Measurements from ENCODE around the gene KRT2. TPM values are rescaled to one million over a fixed set of nuclear protein-coding genes. Genes with fewer than 3 reads are reported as not detected.

Gene KRT2
- total RNA-seq, 1 donor from 2014 or later, result not detected

DNA sequence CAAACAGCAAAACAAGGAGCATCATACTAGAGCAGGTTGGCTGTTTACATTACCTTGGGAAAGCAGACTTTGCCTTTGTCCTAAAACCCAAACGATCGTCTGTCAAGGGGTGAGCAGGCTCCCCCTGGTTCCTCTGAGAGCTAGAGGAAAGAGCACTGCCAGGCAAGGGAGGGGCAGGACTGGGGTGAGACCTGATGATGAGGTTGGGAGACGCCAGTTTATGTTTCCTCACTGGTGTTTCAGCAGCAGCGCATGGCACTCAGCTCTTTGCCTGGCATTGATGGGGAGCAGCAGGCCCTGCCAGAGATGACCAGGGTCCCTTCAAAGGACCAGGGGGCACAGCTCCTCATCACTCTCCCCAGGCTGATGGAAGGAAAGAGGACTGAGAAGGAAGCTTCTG is 7.9 kb upstream of the KRT2 start:
- H3K9ac ChIP-seq (ENCODE audit: low read depth in 1 of 3, low read length in 3 of 3), result no peak overlapping the region
- H3K27ac ChIP-seq (ENCODE audit: low read depth, low read length), result no peak overlapping the region
- H3K36me3 ChIP-seq (ENCODE audit: control insufficient read depth in 3 of 3, insufficient read depth in 3 of 3, low read length in 3 of 3), result no peaks in the 10 kb centered on the region
- H3K4me3 ChIP-seq (ENCODE audit: low read length in 3 of 3), result no peak overlapping the region
- H3K4me1 ChIP-seq (ENCODE audit: control insufficient read depth in 3 of 3, insufficient read depth in 3 of 3, low read length in 3 of 3), result no peaks in the 10 kb centered on the region
- peaks cover 14 to 35% (median 26%) of the 10 kb centered on the region in 3 donors for H3K27me3 ChIP-seq (ENCODE audit: control insufficient read depth in 3 of 3, insufficient read depth in 3 of 3, low read length in 3 of 3)
- H3K9me3 ChIP-seq (ENCODE audit: control insufficient read depth in 3 of 3, low read length in 3 of 3), result no peaks in the 10 kb centered on the region

DNA sequence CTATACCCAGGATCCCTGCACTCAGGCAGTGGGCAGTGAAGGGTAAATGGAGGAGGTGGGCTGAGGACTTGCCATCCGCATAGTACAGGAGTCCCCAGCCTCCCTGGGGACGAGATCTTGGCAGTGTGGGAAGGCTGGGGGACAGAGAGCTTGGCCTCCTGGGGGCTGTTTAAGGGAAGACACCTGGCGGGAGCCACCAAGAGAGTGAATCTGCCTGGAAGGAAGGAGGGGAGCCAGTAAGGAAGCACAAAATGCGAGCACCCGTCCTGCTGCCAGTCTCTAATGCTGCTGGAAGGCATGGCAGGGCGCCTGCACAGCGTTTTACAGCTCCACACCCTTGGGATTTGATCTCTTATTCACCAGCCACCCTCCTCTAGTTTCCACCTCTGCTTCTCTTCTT is 7.4 kb upstream of the KRT2 start:
- no peaks in the 10 kb centered on the region for H3K36me3 ChIP-seq (ENCODE audit: control insufficient read depth in 3 of 3, insufficient read depth in 3 of 3, low read length in 3 of 3)
- H3K27ac ChIP-seq (ENCODE audit: low read depth, low read length), result no peak overlapping the region
- H3K4me1 ChIP-seq (ENCODE audit: control insufficient read depth in 3 of 3, insufficient read depth in 3 of 3, low read length in 3 of 3), result no peaks in the 10 kb centered on the region
- no peak overlapping the region for H3K9ac ChIP-seq (ENCODE audit: low read depth in 1 of 3, low read length in 3 of 3)
- H3K27me3 ChIP-seq (ENCODE audit: control insufficient read depth in 3 of 3, insufficient read depth in 3 of 3, low read length in 3 of 3), result peaks cover 14 to 40% (median 26%) of the 10 kb centered on the region in 3 donors
- no peaks in the 10 kb centered on the region for H3K9me3 ChIP-seq (ENCODE audit: control insufficient read depth in 3 of 3, low read length in 3 of 3)
- H3K4me3 ChIP-seq (ENCODE audit: low read length in 3 of 3), result no peak overlapping the region

DNA sequence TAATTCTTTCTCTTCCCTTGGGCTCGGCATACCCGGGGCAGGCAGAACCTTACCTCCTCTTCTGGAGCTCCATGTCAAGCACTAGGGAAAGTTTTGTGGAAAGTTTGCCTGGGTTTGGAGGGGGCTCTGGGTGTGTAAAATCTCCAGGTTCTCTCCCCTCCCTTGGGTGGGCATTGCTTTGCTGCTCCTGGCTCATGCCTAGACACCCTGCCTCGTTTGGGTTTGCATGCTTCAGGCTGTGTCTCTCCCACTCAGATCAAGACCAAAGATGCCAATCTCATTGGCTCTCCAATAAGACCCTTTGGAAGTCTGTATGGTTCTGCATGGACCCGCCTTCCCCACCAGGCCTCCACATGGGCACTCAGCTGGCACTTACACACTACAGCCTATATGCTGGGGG is 6.2 kb upstream of the KRT2 start:
- Histone ChIP-seq H3K9ac (ENCODE audit: low read depth in 1 of 3, low read length in 3 of 3) (no peak overlapping the region), H3K27ac (ENCODE audit: low read depth, low read length) (no peak overlapping the region)

DNA sequence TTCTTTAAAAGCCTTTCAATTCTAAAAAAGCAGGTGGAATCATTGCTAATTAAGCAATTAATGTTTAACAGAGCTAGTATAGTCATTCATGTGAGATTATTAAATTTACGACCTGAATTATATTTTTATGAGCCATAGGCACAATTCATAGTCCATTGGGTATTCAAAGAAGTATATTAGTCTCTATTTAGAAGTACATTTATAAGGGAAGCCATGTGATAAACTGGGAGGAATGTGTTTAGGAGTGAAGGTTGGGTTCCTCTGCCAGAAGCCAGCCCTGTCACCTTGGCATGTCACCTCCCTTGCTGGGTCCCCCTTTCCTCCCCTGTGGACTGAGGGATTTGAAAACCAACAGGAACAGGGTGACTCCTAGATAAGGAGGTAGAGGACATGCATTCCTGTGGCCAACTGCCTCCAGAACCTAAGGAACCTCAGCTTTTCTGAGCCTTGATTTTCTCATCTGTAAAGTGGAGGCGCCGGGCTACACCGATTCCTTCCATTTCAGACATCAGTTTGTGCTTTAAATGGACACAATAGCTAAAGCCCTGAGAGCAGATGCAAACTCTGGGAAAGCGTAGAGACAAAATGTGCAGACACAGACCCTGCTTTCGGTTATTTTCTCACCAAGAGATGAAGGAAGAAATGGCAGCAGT is 5.4 kb upstream of the KRT2 start:
- Histone ChIP-seq H3K27me3 (ENCODE audit: control insufficient read depth in 3 of 3, insufficient read depth in 3 of 3, low read length in 3 of 3) (peaks cover 9 to 52% (median 20%) of the 10 kb centered on the region in 3 donors), H3K9me3 (ENCODE audit: control insufficient read depth in 3 of 3, low read length in 3 of 3) (no peaks in the 10 kb centered on the region), H3K4me3 (ENCODE audit: low read length in 3 of 3) (no peak overlapping the region), H3K9ac (ENCODE audit: low read depth in 1 of 3, low read length in 3 of 3) (no peak overlapping the region), H3K36me3 (ENCODE audit: control insufficient read depth in 3 of 3, insufficient read depth in 3 of 3, low read length in 3 of 3) (no peaks in the 10 kb centered on the region), H3K27ac (ENCODE audit: low read depth, low read length) (no peak overlapping the region), H3K4me1 (ENCODE audit: control insufficient read depth in 3 of 3, insufficient read depth in 3 of 3, low read length in 3 of 3) (no peaks in the 10 kb centered on the region)

More for the DNA sequence above, 6.2 kb upstream of the KRT2 start:
- no peaks in the 10 kb centered on the region for H3K4me1 ChIP-seq (ENCODE audit: control insufficient read depth in 3 of 3, insufficient read depth in 3 of 3, low read length in 3 of 3)
- peaks cover 9 to 44% (median 19%) of the 10 kb centered on the region in 3 donors for H3K27me3 ChIP-seq (ENCODE audit: control insufficient read depth in 3 of 3, insufficient read depth in 3 of 3, low read length in 3 of 3)
- no peak overlapping the region for H3K4me3 ChIP-seq (ENCODE audit: low read length in 3 of 3)
- no peaks in the 10 kb centered on the region for H3K36me3 ChIP-seq (ENCODE audit: control insufficient read depth in 3 of 3, insufficient read depth in 3 of 3, low read length in 3 of 3)
- H3K9me3 ChIP-seq (ENCODE audit: control insufficient read depth in 3 of 3, low read length in 3 of 3), result no peaks in the 10 kb centered on the region

DNA sequence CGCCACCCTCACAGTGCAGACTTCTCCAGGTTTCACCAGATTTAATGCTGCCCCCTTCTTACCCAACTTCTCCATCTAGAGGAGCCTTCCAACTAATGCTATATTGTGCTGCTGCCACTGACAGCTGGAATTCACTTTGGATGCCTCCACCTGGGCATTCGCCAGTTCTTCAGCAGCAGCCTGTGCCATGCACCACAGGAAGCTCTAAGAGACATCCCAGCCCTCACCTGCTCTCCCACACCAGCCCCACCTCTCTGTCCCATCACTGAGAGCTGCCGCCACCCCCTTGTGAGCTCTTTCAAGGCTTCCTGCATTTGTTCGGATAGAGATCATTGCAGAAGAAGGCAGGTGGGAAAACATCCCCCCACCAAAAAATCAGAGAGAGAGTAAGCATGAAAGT is 4.6 kb upstream of the KRT2 start:
- no peak overlapping the region for H3K27ac ChIP-seq (ENCODE audit: low read depth, low read length)
- H3K4me1 ChIP-seq (ENCODE audit: control insufficient read depth in 3 of 3, insufficient read depth in 3 of 3, low read length in 3 of 3), result no peaks in the 10 kb centered on the region
- peaks cover 9 to 59% (median 24%) of the 10 kb centered on the region in 3 donors for H3K27me3 ChIP-seq (ENCODE audit: control insufficient read depth in 3 of 3, insufficient read depth in 3 of 3, low read length in 3 of 3)
- H3K36me3 ChIP-seq (ENCODE audit: control insufficient read depth in 3 of 3, insufficient read depth in 3 of 3, low read length in 3 of 3), result no peaks in the 10 kb centered on the region
- H3K4me3 ChIP-seq (ENCODE audit: low read length in 3 of 3), result no peak overlapping the region
- no peak overlapping the region for H3K9ac ChIP-seq (ENCODE audit: low read depth in 1 of 3, low read length in 3 of 3)
- no peaks in the 10 kb centered on the region for H3K9me3 ChIP-seq (ENCODE audit: control insufficient read depth in 3 of 3, low read length in 3 of 3)

DNA sequence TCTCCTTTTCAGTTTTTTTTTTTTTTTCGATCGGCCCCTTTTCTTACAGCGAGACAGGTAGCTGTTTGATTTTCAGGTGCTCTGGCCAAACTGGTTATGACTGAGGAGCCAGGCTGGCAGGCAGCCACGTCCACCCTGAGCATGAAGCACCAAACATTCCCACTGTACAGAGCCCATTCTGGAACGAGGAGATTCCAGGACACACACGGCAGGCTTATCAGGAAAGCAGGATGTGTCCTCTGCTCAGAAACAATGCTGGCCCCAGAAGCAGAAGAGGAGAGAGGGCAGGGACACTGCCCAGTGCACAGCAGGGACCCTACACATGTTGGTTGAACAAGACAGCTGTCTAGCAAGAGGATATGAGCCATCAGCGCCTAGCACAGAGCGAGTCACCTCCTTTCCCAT is 3.7 kb upstream of the KRT2 start:
- Histone ChIP-seq H3K4me3 (ENCODE audit: low read length in 3 of 3) (no peak overlapping the region), H3K27ac (ENCODE audit: low read depth, low read length) (no peak overlapping the region), H3K9ac (ENCODE audit: low read depth in 1 of 3, low read length in 3 of 3) (no peak overlapping the region), H3K4me1 (ENCODE audit: control insufficient read depth in 3 of 3, insufficient read depth in 3 of 3, low read length in 3 of 3) (no peaks in the 10 kb centered on the region), H3K27me3 (ENCODE audit: control insufficient read depth in 3 of 3, insufficient read depth in 3 of 3, low read length in 3 of 3) (peaks cover 9 to 59% (median 25%) of the 10 kb centered on the region in 3 donors), H3K9me3 (ENCODE audit: control insufficient read depth in 3 of 3, low read length in 3 of 3) (no peaks in the 10 kb centered on the region), H3K36me3 (ENCODE audit: control insufficient read depth in 3 of 3, insufficient read depth in 3 of 3, low read length in 3 of 3) (no peaks in the 10 kb centered on the region)

DNA sequence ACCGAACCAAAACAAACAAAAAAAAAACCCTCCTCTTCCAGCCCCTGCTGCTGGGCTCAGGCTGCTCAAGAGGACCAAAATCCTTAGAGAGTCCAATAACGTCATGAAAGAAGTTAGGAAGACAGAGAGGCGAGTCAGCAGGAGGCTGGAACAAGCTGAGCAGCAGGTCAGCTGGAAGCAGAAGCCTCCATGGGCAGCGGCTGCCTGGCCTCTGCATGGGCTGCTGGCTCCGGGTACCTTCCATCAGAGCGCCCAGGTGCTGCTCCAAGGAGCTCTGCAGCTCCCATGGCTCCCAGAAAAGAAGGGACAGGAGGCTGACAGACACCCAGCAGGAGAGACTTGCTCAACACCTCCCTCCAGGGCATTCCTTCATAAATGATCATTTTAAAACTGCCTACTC is 3.2 kb upstream of the KRT2 start:
- Histone ChIP-seq H3K9ac (ENCODE audit: low read depth in 1 of 3, low read length in 3 of 3) (no peak overlapping the region), H3K27ac (ENCODE audit: low read depth, low read length) (no peak overlapping the region), H3K27me3 (ENCODE audit: control insufficient read depth in 3 of 3, insufficient read depth in 3 of 3, low read length in 3 of 3) (peaks cover 9 to 59% (median 30%) of the 10 kb centered on the region in 3 donors), H3K36me3 (ENCODE audit: control insufficient read depth in 3 of 3, insufficient read depth in 3 of 3, low read length in 3 of 3) (no peaks in the 10 kb centered on the region), H3K4me1 (ENCODE audit: control insufficient read depth in 3 of 3, insufficient read depth in 3 of 3, low read length in 3 of 3) (peaks cover 0 to 4% (median 3%) of the 10 kb centered on the region in 3 donors), H3K4me3 (ENCODE audit: low read length in 3 of 3) (no peak overlapping the region), H3K9me3 (ENCODE audit: control insufficient read depth in 3 of 3, low read length in 3 of 3) (no peaks in the 10 kb centered on the region)

DNA sequence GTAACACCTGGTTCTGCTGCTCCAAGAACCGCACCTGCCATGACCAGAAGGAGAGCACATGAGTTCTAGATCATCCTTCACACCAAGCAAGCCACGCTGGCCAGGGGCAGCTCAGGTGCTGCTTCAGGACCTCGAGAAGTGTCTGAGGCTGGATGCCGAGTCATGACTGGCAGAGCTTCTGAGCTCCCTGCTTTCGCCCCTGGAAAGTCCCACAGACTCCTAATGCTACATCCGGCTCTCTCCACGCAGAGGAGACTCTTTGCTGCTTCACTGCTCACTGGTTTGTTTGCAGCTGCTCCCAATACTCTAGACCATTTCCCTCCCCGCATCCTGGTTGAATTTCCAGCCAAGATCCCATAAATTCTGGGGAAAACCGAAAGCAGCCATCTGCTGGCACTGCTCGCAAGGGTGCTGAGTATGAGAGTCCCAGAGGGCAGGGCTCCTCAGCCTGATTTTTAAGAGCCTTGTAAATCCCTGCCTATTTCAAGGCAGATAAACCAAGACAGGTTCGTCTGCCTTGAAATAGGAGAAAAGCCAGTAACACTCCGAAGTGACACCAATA is 1.4 kb downstream of the KRT2 start:
- H3K27ac ChIP-seq (ENCODE audit: low read depth, low read length), result no peak overlapping the region
- H3K9me3 ChIP-seq (ENCODE audit: control insufficient read depth in 3 of 3, low read length in 3 of 3), result no peaks in the 10 kb centered on the region
- no peak overlapping the region for H3K4me3 ChIP-seq (ENCODE audit: low read length in 3 of 3)
- peaks cover 4 to 27% (median 21%) of the 10 kb centered on the region in 3 donors for H3K27me3 ChIP-seq (ENCODE audit: control insufficient read depth in 3 of 3, insufficient read depth in 3 of 3, low read length in 3 of 3)
- no peaks in the 10 kb centered on the region for H3K36me3 ChIP-seq (ENCODE audit: control insufficient read depth in 3 of 3, insufficient read depth in 3 of 3, low read length in 3 of 3)
- H3K4me1 ChIP-seq (ENCODE audit: control insufficient read depth in 3 of 3, insufficient read depth in 3 of 3, low read length in 3 of 3), result peaks cover 0 to 4% (median 3%) of the 10 kb centered on the region in 3 donors
- no peak overlapping the region for H3K9ac ChIP-seq (ENCODE audit: low read depth in 1 of 3, low read length in 3 of 3)

DNA sequence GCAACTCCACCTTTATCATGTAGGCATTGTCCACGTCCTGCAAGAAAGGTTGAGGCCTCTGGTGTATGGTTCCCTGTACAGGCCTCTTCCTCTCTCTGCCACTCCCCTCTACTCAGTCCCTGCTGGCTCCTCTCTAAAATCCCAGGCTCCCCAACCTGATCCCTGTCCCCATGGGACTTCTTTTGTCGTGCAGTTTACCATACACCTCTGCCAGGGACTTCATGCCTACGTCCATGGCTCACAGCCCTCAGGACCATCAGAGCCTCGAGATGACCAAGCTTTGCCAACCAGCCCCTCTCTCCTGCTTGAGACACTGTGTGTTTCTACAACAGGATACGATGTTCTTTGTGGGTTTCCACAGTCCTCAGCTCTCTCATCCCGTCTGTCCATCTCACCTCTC is 2.9 kb downstream of the KRT2 start:
- H3K36me3 ChIP-seq (ENCODE audit: control insufficient read depth in 3 of 3, insufficient read depth in 3 of 3, low read length in 3 of 3), result no peaks in the 10 kb centered on the region
- H3K27me3 ChIP-seq (ENCODE audit: control insufficient read depth in 3 of 3, insufficient read depth in 3 of 3, low read length in 3 of 3), result peaks cover 3 to 16% (median 13%) of the 10 kb centered on the region in 3 donors
- H3K27ac ChIP-seq (ENCODE audit: low read depth, low read length), result no peak overlapping the region
- H3K9ac ChIP-seq (ENCODE audit: low read depth in 1 of 3, low read length in 3 of 3), result no peak overlapping the region
- peaks cover 0 to 4% (median 3%) of the 10 kb centered on the region in 3 donors for H3K4me1 ChIP-seq (ENCODE audit: control insufficient read depth in 3 of 3, insufficient read depth in 3 of 3, low read length in 3 of 3)
- no peaks in the 10 kb centered on the region for H3K9me3 ChIP-seq (ENCODE audit: control insufficient read depth in 3 of 3, low read length in 3 of 3)
- no peak overlapping the region for H3K4me3 ChIP-seq (ENCODE audit: low read length in 3 of 3)

DNA sequence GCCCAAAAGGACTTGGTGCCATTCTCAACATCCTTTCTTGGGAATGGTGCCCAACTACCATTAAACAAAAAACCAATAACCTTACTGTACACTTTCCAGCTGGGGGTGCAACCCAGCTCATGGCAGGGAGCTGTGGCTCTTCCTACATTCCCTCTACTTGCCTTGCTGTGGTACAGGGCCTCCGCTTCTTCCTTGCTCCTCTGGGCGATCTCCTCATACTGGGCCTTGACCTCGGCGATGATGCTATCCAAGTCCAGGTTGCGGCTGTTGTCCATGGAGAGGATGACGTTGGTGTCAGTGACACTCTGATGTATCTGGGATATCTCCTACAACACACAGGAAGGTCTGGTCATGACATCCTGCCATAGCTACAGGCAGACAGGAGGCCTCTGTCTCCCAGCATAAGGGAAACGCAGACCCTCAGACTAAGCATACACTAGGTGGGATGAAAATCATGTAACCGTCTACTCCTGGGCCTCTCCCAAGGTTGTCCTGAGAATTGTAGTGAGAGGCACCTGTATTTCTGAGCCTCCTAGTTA is 3.9 kb downstream of the KRT2 start:
- no peaks in the 10 kb centered on the region for H3K9me3 ChIP-seq (ENCODE audit: control insufficient read depth in 3 of 3, low read length in 3 of 3)

More for the DNA sequence above, 3.9 kb downstream of the KRT2 start:
- Histone ChIP-seq H3K36me3 (ENCODE audit: control insufficient read depth in 3 of 3, insufficient read depth in 3 of 3, low read length in 3 of 3) (no peaks in the 10 kb centered on the region), H3K27me3 (ENCODE audit: control insufficient read depth in 3 of 3, insufficient read depth in 3 of 3, low read length in 3 of 3) (peaks cover 6 to 17% (median 16%) of the 10 kb centered on the region in 3 donors), H3K27ac (ENCODE audit: low read depth, low read length) (no peak overlapping the region), H3K9ac (ENCODE audit: low read depth in 1 of 3, low read length in 3 of 3) (no peak overlapping the region), H3K4me3 (ENCODE audit: low read length in 3 of 3) (no peak overlapping the region), H3K4me1 (ENCODE audit: control insufficient read depth in 3 of 3, insufficient read depth in 3 of 3, low read length in 3 of 3) (peaks cover 0 to 4% (median 3%) of the 10 kb centered on the region in 3 donors)

All from skeletal muscle tissue (tissue), 4 donors.